ENCODE results near the gene ITPR1.

GRCh38 chr3:4629095-4630007, 136.2 kb downstream of the ITPR1 start:
- TF ChIP-seq CTCF (IDR thresholded peaks at IDR 0.05; ENCODE audit: insufficient read depth, low read length), result no peak
- TF ChIP-seq REST (IDR thresholded peaks at IDR 0.05; ENCODE audit: insufficient replicate concordance, low read depth), result no peak
- TF ChIP-seq POLR2AphosphoS5 (IDR thresholded peaks at IDR 0.05; ENCODE audit: low read depth), result no peak
- TF ChIP-seq SPI1 (IDR thresholded peaks at IDR 0.05; ENCODE audit: borderline replicate concordance, low read depth), result no peak

Measured in HL-60 (cell line).